SHP77 treated with DMSO at 0.1 percent for 48 hours (cell line): Measurements from ENCODE around the gene WDR38.

Experiments
- DNase-seq: peaks from one replicate; lab custom pipeline; 2025; lab: John Stamatoyannopoulos, UW

Gene WDR38

DNA sequence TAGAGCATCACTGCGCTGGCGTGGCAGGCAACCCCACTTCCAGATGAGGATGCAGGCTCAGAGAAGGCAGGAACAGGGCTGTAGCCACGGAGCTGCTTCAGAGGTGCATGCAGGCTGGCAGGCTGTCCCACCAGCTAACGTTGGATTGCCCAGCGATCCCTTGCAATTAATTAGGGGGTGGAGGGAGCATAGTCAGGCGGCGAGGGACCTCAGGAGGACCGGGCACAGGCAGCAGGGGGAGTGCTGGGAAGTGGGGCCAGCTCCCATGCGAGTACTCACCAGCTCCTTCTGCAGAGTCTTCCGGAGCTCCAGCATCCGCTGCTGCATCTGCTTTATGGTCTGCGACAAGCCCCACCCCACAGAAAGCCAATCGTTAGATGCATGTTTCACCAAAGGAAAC is 29.0 kb downstream of the WDR38 start:
- no peak for DNase-seq

DNA sequence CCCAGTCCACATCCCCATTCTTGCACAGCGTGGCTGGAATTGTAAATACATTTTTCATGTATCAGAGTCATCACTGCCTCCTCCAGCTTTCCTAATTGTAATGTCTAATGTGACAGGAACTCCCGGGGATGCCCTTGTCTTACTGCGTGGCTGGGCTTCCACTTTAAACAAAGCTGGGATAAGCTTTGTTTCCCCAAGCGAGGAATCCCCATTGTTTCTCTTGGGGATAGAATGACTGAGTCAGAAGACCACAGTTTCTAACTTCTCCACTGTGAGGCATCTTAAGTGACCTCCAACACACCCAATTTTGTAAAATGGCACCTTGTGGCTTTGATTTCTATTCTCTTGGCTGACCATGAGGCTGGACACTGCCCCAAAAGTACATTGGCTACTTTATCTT is 31.1 kb downstream of the WDR38 start:
- DNase-seq: no peak

DNA sequence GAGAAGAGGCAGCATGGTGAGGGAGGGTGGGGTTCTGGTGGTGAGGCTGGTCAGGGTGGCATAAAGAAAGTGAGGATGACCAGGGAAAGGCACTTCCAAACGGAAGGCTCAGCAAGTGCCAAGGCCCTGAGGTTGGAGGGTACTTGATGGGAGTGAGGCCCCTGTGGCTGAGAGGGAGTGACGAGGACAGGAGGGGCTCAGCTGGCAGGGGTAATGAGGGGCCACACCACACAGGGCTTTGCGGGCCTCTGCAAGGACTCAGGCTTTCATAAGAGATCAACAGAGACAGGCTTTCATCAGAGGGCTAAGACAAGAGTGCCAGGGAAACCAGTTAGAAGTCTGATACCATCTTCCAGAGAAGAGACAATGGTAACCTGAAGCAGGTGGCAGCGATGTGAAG is 32.3 kb downstream of the WDR38 start:
- DNase-seq: no peak

DNA sequence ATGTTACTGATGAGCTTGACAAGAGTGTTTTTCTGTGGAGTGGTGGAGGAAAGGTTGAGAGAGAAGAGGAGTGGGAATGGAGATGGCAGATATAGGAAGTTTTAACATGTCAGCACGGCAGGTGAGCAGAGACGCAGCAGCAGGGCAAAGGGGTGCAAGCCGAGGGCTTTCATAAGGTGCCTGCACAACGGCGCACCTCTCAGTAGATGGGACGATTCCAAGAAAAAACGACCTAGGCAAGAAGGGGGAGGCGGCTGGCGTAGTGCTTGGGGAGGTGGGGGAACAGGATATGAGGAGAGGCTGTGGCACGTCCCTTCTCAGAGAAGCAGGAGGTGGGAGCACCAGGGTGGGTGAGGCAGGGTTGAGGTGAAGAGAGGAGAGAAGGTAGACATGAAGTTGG is 33.2 kb downstream of the WDR38 start:
- no peak for DNase-seq

DNA sequence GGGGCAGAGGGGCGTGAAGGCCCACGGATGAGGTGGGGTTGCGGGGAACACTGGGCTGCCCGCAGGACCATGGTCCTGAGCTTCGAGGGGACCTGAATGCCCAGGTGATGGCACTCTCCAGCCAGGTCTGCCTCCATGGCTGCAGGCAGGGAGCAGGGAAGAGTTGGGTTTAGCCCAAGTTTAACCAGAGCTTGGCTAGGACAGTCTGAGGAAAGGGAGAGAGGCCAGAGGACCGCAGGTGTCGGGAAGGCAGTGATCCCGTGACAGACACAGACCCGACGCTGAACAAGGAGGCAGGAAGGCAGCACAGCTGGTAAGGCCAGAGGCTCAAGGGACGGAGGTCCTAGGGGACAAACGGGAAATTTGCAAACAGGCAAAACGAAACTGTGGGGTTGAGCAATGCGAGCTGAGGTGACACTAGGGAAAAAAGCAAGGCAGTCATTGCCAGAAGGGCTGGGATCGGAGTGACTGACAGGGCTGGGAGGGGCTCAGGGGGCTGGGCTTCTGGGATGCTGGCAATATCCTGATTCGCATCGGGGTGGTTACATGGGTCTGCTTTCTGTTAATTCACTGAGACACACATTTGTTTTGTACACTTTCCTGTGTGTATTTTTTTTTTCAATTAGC is 33.7 kb downstream of the WDR38 start:
- no peak for DNase-seq

DNA sequence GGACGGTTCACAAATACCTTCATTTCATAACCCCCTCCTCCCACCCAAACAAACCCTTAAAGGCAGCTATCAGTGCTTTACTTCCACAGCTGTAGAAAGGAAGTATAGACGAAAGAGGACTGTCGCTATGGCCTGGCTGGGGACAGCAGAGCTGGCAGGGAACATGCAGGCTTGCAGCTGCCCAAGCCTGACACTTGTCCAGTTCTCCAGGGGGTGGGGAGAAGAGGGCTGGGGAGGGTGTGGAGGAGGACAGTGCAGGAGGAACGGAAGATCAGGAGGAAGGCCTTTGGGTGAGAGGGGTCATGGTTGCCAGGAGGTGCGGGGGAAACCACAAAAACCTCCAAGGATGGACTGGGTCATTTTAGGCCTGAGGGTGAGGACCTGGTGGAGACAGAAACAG is 34.6 kb downstream of the WDR38 start:
- no peak for DNase-seq

DNA sequence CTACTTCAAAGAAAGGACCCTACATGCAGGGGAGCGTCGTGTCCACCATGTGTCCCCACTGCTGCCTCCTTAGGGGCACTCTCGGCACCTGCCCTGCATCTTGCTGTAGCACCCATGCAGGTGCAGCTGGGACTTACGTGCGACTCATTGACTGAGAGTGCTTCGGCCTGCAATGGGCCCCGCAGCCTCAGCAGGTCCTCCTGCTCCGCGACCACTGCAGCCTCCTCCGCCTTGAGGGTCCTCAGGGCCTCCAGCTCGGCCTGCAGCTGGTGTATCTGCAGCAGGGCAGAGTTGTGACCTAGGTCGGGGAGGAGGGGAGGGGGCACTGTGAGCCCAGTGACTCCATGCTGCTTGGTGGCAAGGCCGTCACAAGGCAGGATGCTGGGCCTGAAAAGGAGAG is 35.7 kb downstream of the WDR38 start:
- no peak for DNase-seq

DNA sequence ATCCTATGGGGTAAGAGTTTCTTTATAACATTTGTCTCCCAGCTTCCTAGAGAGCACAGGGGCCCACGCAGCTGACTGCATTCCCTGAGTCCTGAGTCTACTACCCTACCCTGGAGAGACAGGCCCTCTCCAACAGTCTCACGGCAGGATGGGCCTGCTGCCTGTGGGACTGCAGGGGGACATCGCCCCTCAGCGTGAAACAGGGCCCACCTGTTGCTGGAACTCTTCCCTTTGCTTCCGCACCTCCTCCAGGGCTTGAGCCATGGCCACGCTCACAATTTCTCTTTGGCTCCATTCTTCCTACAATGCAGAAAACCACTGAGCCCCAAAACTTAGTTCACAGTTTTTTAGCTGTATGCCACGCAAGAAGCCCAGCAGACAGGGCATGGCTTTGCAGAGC is 36.9 kb downstream of the WDR38 start:
- DNase-seq: no peak

DNA sequence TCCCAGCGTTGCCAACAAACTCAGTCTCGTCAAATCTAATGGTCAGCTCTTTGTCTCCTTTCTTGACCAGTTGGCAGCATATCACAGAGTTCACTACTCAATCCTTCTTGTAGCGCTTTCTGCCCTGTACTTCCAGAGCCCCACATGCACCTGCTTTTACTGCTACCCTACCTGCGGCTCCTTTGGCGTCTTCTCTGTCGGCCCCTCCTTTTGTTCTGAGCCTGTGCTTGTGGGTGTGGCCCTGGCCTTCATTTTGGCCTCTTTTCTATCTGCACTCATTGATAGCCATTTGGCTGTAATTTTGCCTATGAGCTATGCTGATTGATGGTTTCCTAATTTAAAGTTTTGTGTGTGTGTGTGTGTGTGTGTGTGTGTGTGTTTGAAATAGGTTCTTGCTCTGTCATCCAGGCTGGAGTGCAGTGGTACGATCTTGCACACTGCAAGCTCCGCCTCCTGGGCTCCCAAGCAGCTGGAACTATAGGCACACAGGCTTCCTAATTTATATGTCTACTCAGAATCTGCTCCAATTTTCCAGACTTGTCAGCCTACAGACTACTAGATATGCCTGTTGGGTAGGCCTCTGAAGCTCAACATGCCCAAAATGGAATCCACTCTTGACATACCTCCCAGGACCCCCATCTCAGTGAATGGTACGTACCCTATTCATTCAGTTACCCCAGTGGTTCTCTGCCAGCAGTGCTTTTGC is 40.9 kb downstream of the WDR38 start:
- no peak for DNase-seq

DNA sequence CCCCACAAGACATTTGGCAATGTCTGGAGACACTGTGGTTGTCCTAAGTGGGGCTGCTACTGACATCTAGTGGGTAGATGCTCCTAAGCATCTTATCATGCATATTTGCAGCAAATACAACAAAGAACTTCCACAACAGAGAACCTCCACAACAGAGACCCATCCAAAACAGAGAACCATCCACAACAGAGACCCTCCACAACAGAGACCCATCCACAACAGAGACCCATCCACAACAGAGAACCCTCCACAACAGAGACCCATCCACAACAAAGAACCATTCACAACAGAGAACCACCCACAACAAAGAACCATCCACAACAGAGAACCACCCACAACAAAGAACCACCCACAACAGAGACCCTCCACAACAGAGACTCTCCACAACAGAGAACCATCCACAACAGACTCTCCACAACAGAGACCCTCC is 41.5 kb downstream of the WDR38 start:
- no peak for DNase-seq

DNA sequence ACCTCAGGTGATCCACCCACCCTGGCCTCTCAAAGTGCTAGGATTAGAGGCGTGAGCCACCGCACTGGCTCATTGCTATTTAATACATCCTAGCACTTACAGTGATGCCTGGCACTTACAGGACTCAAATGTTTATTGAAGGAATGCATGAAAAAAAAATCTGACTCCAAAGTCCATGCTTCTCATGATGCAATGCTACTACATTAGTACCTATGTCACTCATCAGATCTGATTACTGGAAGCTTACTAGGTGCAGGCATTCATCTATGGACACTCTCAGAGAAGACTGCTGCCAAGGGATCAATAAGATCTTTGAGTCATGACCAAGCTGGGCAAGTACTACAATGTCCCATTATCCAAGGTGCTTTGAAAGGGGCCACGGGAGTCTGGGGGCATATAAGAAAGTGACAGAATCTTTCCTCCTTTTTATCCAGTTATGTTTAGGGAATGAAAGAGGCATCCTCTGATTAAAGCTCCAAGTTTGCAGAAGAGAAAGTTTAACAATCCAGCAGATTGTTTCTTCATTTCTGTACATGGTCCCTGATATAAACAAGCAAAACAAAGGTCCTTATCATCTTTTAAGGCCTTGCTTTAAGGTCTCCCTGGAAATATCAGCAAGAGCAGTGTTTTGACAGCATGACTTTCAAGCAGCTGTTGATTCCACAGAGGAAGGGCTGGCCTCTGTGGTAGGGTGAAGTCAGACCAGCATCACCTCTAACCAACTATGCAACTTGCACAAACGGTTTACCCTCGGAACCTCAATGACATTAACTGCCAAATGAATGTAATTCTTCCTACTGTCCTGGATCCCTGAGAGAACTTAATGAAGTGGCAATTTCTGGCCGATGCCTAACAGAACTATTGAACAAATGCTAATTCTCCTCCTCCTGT is 44.6 kb downstream of the WDR38 start:
- no peak for DNase-seq

DNA sequence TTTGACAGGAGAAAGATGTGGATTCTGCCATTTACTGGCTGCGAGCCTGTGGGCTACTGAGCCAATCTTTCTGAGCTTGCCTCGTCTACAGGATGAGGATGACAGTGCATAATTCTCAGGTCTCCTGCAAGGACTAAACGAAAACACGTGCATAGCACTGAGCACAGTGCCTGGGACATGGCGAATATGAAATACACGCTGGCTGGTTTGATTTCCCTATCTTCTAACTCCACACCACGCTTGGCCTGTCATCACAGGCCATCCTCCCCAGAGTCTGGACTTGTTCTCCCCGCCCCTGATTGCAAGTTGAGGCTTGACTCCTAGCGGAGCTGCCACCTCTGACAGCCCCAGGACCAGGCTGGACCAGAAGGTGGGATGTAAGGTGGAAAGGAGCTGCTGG is 46.6 kb downstream of the WDR38 start:
- no peak for DNase-seq

DNA sequence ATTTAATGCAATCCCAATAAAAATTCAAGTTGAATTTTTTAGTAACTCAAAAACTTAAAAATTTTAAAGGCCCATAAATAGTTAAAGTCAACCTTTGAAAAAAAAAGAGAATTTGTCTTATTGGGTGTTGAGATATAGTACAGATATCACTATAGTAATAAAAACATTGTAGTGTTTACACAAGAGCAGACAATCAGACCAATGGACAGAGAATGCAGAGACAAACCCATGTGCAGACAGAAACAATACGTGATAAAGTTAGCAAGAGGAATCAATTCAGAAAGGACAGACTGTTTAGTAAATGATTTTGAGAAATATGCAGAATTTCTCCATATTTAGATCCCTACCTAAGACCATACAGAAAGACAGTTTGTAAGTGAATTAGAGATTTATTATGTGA is 53.7 kb downstream of the WDR38 start:
- no peak for DNase-seq
